ENCODE data around the gene GTF3C5.

GTF3C5 gene

DNA sequence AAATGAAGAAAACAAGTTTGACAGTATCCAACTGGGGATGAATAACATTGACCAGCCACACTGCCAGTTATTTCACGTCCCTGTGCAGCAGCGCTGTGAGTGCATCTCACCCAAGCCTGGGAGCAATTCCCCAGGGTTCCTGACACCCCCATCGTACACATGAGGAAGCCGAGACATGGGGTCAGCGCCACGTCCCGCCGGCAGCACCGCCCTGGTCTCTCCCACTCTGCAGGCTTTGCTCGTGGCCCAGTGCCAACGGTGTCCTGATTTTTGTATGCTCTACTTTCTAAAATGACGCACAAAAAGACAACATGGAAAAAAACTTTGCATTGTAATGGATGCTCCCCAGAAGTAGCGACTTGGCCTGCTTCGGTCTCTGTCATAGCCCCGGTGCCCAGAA, 14.3 kb downstream of the GTF3C5 start:
- ATAC-seq (replicated peaks) (no peak), DNase-seq (no peak)
- Mint-ChIP-seq H3K36me3 (ENCODE audit: insufficient read depth) (peaks cover 34% of the 10 kb centered on the region), H3K4me3 (no peak overlapping the region), H3K9me3 (no peaks in the 10 kb centered on the region), H3K4me1 (ENCODE audit: low read depth in 2 of 2) (peaks cover 4 to 10% of the 10 kb centered on the region in 2 donors), H3K27ac (no peak overlapping the region), H3K27me3 (no peaks in the 10 kb centered on the region)

DNA sequence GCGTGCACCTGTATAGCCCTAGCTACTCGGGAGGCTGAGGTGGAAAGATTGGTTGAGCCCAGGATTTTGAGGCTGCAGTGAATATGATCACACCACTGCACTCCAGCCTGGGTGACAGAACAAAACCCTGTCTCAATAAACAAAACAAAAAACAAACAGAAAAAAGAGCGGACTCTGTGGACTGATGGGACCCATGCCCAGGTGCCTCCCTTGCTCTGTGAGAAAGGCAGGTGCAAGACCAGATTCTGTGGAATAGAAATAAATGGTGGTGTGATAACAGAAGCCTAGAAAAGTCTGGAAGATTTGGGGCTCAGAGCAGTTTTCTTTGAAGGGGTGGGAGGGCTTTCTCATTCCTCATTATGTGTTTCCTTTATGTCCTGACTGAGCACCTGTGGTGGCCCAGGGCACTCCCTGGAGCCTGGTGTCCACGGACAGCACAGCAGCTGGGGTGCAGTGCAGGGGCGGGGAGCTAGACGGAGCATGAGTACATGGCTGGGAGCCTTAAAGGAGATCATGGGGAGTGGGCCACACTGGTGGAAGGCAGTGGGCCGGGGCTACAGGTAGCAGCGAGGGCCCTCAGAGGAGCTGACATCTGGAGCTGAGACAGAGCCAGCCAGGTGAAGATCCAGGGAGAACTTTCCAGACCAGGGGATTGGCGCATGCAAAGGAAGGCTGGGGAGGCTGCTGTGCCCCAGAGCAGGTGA, 15.6 kb downstream of the GTF3C5 start:
- H3K4me1 Mint-ChIP-seq (ENCODE audit: low read depth in 2 of 2), result peaks cover 1 to 3% of the 10 kb centered on the region in 2 donors
- no peaks in the 10 kb centered on the region for H3K9me3 Mint-ChIP-seq
- H3K4me3 Mint-ChIP-seq, result no peak overlapping the region
- H3K27ac Mint-ChIP-seq, result no peak overlapping the region
- ATAC-seq (replicated peaks), result no peak
- peaks cover 42% of the 10 kb centered on the region for H3K36me3 Mint-ChIP-seq (ENCODE audit: insufficient read depth)
- H3K27me3 Mint-ChIP-seq, result no peaks in the 10 kb centered on the region
- no peak for DNase-seq

DNA sequence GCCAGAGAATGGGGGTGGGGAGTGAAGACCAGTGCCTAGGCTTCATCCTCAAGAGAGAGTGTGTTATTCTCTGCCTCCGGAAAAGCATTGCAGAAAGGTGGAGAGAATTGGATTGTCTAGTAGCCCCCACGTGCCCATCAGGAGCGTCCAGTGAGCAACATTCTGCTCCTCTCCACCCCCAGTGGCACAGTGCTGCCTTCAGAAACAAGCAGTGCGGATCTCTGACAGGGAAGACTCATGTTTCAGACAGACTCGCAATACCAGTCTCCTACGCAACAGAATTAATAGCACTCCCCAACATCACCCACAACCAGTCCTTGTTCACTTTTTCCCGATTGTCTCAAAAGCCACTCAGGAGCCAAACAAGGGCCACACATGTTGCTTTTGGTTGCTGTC, 16.1 kb downstream of the GTF3C5 start:
- H3K9me3 Mint-ChIP-seq, result no peaks in the 10 kb centered on the region
- no peak overlapping the region for H3K4me3 Mint-ChIP-seq
- peaks cover 42% of the 10 kb centered on the region for H3K36me3 Mint-ChIP-seq (ENCODE audit: insufficient read depth)
- DNase-seq, result no peak
- H3K4me1 Mint-ChIP-seq (ENCODE audit: low read depth in 2 of 2), result no peaks in the 10 kb centered on the region
- ATAC-seq (replicated peaks), result no peak
- H3K27ac Mint-ChIP-seq, result no peak overlapping the region
- no peaks in the 10 kb centered on the region for H3K27me3 Mint-ChIP-seq

DNA sequence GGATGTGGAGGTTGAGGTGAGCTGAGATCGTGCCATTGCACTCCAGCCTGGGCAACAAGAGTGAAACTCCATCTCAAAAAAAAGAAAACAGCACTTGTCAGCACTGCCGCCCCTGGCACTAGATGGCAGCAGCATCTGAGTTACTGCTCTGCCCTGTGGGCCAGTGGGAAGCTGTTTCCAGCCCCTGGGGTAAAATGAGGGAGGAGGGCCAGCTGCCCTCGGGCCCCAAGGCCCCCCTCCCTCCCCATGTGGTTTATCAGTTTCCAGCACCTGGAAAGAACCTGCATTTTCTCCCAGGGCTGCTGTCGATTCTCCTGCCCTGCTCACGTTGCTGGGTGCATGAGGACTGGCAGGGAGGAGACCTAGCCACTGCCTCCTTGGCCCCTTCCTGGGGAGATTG, 17.8 kb downstream of the GTF3C5 start:
- Mint-ChIP-seq H3K9me3 (no peaks in the 10 kb centered on the region), H3K36me3 (ENCODE audit: insufficient read depth) (peaks cover 39% of the 10 kb centered on the region), H3K27ac (no peak overlapping the region), H3K27me3 (no peaks in the 10 kb centered on the region), H3K4me1 (ENCODE audit: low read depth in 2 of 2) (no peaks in the 10 kb centered on the region), H3K4me3 (no peak overlapping the region)
- DNase-seq (peak in 2 of 3 experiments; percentile 11), ATAC-seq (replicated peaks) (peak; percentile 46)

DNA sequence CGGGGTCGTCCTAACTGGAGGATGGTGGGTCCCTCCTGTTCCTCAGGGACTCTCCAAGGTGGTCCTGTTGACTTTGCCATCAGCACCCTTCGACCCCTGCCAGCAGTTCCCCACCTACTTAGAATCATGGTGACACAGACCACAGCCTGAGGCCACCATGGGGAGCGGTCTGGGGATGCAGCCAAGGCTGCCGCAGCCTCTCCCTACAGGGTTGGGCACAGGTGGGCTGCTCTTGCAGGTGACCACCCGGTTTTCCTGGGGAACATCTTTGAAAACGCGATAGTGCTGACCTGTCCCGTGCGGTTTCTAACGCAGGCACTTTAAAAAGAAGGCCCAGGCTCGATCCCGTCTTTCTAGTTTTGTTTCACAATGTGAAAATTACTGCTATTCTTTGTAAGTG, 18.2 kb downstream of the GTF3C5 start:
- Mint-ChIP-seq H3K27me3 (no peaks in the 10 kb centered on the region), H3K9me3 (no peaks in the 10 kb centered on the region), H3K36me3 (ENCODE audit: insufficient read depth) (peaks cover 40% of the 10 kb centered on the region), H3K4me3 (no peak overlapping the region), H3K4me1 (ENCODE audit: low read depth in 2 of 2) (no peaks in the 10 kb centered on the region), H3K27ac (no peak overlapping the region)
- DNase-seq (no peak), ATAC-seq (replicated peaks) (no peak)

DNA sequence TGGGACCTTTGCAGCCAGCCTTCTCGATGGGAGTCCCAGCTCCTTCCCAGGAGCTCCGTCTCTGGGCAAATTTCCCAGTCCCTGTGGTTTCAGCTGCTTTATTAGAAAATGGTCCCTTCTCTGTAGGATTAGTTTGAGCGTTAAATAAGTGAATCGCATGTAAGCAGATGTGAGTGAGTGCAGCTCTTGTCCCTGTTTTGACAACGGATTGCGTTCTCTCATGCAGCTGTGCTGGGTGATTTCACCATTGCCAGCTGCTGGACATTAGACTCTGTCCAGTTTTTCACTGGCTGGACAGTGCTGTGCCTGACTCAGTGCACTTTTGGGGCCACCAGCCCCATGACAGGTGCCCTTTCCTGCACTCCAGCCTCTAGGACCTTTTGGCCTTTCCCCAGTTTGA, 19.3 kb downstream of the GTF3C5 start:
- no peaks in the 10 kb centered on the region for H3K9me3 Mint-ChIP-seq
- H3K27me3 Mint-ChIP-seq, result no peaks in the 10 kb centered on the region
- no peak overlapping the region for H3K27ac Mint-ChIP-seq
- H3K36me3 Mint-ChIP-seq (ENCODE audit: insufficient read depth), result peaks cover 37% of the 10 kb centered on the region
- no peak overlapping the region for H3K4me3 Mint-ChIP-seq
- ATAC-seq (replicated peaks), result no peak
- no peaks in the 10 kb centered on the region for H3K4me1 Mint-ChIP-seq (ENCODE audit: low read depth in 2 of 2)
- DNase-seq, result no peak

DNA sequence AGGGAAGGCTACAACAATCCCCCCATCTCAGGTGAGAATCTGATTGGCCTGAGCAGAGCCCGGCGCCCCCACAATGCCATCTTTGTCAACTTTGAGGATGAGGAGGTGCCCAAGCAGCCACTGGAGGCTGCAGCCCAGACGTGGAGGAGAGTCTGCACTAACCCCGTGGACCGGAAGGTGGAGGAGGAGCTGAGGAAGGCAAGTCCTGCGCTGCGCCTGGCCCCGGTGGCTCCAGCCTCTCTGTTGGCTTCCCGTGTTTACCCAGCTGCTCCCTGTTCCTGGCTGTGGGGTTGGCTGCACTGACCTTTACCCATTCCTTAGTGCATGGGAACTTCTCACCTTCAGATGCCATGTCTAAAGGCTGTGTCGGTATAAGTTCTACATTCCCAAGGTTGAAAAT, 20.0 kb downstream of the GTF3C5 start:
- ATAC-seq (replicated peaks) (no peak), DNase-seq (no peak)
- no peak overlapping the region for H3K27ac Mint-ChIP-seq
- no peak overlapping the region for H3K4me3 Mint-ChIP-seq
- no peaks in the 10 kb centered on the region for H3K4me1 Mint-ChIP-seq (ENCODE audit: low read depth in 2 of 2)
- no peaks in the 10 kb centered on the region for H3K9me3 Mint-ChIP-seq
- no peaks in the 10 kb centered on the region for H3K27me3 Mint-ChIP-seq
- H3K36me3 Mint-ChIP-seq (ENCODE audit: insufficient read depth), result peaks cover 33% of the 10 kb centered on the region

DNA sequence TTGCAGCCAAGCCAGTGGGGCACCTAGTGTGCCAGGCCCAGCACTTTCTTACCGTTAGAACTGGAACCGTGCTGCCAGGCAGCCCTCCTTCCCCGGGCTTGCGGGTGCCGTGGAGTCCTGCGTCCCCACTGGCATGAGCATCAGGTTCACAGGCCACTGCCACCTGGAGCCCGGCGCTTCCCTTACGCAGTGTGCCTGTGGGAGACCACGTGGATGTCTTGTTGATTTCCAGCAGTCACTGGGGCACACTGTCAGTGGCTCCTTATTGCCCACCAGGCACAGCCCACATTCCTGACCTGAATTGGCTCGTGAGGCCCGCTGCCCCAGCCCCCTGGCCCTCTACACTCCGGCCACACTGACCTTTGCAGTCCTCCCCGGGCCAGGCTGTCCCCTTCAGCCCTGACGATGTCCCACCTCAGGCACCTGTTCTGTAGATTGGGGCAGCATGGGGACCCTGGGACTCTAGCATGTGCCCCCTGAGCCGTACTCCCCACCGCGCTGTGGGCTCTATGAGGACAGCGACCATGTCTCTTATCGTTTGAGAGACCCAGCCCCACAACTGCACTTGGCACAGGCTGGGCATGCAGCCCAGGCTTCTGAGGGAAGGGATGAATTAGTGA, 20.6 kb downstream of the GTF3C5 start:
- Mint-ChIP-seq H3K36me3 (ENCODE audit: insufficient read depth) (peaks cover 33% of the 10 kb centered on the region), H3K27me3 (no peaks in the 10 kb centered on the region), H3K27ac (no peak overlapping the region)

DNA sequence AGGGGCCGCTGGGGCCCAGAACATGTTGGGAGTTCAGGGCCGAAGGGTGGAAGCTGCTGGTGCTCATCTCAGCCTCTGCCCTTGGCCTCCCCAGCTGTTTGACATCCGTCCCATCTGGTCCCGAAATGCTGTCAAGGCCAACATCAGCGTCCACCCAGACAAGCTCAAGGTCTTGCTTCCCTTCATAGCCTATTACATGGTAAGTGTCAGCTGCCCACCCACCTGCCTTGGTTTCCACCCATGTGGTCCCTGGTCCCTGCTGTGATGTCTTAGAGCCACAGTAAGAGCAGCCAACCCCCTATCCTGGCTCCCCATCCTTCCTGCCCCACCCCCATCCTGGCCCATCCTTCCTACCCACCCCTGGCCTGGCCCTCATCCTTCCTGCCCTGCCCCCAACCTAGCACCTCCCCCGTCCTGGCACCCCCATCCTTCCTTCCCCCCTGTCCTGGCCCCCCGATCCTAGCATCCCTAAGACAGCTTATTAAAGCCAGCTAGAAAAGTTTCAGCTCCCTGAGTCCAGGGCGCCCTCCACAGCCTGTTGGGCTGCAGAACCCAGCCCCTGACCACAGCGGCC, 21.3 kb downstream of the GTF3C5 start:
- Mint-ChIP-seq H3K27me3 (no peaks in the 10 kb centered on the region), H3K4me3 (no peak overlapping the region), H3K27ac (no peak overlapping the region), H3K4me1 (ENCODE audit: low read depth in 2 of 2) (peaks cover 0 to 1% of the 10 kb centered on the region in 2 donors), H3K9me3 (no peaks in the 10 kb centered on the region), H3K36me3 (ENCODE audit: insufficient read depth) (peaks cover 33% of the 10 kb centered on the region)
- DNase-seq (no peak), ATAC-seq (replicated peaks) (no peak)

More for the DNA sequence above, 20.6 kb downstream of the GTF3C5 start:
- ATAC-seq (replicated peaks), result no peak
- Mint-ChIP-seq H3K4me3 (no peak overlapping the region), H3K9me3 (no peaks in the 10 kb centered on the region), H3K4me1 (ENCODE audit: low read depth in 2 of 2) (peaks cover 0 to 1% of the 10 kb centered on the region in 2 donors)
- no peak for DNase-seq

DNA sequence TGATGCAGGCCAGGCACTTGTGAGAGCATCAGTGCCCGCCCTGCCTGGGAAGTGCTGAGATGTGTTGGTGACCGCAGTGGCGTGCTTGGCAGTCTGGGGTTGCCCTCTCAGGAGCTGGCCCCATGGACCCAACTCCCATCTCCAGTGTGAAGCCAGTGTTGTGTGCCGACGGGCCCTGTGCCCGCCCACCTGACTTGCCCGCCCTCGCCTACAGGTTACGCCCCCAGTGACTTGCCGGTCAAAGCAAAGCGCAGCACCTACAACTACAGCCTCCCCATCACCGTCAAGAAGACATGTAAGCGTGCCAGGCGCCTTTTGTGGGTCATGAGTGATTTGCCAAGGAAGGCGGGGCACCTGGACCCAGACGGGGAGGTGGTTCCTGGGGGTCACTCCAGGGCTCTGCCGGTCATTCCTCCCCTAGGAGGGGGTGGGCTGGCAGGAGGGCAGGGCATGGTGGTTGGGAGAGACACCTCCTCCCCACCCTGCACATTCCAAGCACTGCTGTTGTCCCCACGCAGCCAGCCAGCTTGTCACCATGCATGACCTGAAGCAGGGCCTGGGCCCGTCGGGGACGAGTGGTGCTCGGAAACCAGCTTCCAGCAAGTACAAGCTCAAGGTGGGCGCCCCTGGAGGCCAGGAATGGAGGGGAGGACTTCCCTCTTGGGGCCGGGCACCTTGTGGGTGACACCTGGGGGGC, 23.5 kb downstream of the GTF3C5 start:
- Mint-ChIP-seq H3K27me3 (no peaks in the 10 kb centered on the region), H3K36me3 (ENCODE audit: insufficient read depth) (peaks cover 30% of the 10 kb centered on the region), H3K4me3 (no peak overlapping the region), H3K4me1 (ENCODE audit: low read depth in 2 of 2) (peaks cover 15 to 19% of the 10 kb centered on the region in 2 donors), H3K27ac (no peak overlapping the region), H3K9me3 (no peaks in the 10 kb centered on the region)
- ATAC-seq (replicated peaks) (no peak), DNase-seq (no peak)

DNA sequence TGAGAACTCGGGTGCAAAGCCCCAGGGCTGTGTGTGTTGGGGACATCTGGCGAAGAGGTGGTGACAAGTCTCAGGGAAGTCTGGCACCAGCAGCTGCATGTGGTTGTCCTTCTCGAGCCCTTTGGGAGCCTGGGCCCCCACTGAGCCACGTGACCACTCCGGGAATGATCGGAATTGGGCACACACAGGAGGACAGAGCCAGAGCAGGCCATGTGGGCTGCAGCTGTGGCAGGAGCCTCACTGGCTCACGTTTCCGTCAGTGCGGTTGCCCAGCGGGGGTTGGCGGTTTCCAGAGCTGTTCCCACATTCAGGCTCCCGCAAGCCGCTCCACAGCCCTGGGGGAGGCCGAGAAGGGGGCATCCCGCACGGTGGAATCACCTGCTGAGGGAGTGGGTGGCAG, 24.2 kb downstream of the GTF3C5 start:
- Mint-ChIP-seq H3K36me3 (ENCODE audit: insufficient read depth) (peaks cover 30% of the 10 kb centered on the region), H3K27ac (no peak overlapping the region), H3K4me3 (no peak overlapping the region), H3K4me1 (ENCODE audit: low read depth in 2 of 2) (peaks cover 19 to 24% of the 10 kb centered on the region in 2 donors), H3K9me3 (no peaks in the 10 kb centered on the region), H3K27me3 (no peaks in the 10 kb centered on the region)
- ATAC-seq (replicated peaks), result no peak
- no peak for DNase-seq

DNA sequence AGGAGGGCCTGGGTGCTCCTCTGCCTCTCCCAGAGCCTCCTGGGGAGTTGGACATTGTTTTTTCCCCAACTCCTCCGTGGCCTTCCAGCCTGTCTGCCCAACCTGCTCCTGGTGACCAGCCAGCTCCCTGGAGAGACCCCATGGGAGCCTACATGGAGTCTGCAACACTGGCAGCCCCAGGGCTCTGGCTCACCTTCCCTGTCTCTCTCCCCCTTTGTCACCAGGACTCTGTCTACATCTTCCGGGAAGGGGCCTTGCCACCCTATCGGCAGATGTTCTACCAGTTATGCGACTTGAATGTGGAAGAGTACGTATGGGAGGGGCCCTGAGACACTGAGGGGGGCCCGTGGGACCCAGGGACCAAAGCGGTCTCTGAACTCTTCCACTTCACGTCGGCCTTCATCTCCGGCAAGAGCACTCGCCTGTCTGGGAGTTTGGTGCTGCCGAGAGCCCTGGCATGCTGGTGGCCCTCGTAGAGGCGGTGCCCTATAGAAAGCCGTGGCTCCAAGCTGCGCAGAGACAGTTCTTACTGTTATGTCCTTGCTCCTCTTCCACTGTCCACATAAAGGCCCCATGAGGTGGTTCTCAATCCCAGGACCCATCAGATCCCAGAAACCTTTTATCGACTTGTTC, 25.1 kb downstream of the GTF3C5 start:
- ATAC-seq (replicated peaks), result no peak
- Mint-ChIP-seq H3K36me3 (ENCODE audit: insufficient read depth) (peaks cover 27% of the 10 kb centered on the region), H3K27ac (no peak overlapping the region), H3K4me1 (ENCODE audit: low read depth in 2 of 2) (peaks cover 19 to 26% of the 10 kb centered on the region in 2 donors), H3K9me3 (no peaks in the 10 kb centered on the region), H3K27me3 (no peaks in the 10 kb centered on the region), H3K4me3 (no peak overlapping the region)
- no peak for DNase-seq

DNA sequence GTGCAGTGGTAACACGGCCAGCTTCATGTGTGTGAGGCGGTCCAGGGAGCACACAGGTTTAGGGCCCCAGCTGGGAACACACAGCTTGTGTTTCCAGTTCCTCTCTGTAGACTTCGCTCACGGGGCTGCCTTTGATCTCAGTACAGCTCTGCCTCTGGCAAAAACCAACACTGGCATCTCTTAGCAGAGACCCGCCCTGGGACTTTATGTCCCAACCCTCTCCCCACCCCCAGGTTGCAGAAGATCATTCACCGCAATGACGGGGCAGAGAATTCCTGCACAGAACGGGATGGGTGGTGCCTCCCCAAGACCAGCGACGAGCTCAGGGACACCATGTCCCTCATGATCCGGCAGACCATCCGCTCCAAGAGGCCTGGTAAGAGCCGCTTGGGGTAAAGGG, 25.7 kb downstream of the GTF3C5 start:
- H3K4me3 Mint-ChIP-seq, result no peak overlapping the region
- H3K27ac Mint-ChIP-seq, result no peak overlapping the region
- ATAC-seq (replicated peaks) (no peak), DNase-seq (no peak)
- no peaks in the 10 kb centered on the region for H3K9me3 Mint-ChIP-seq
- peaks cover 19 to 26% of the 10 kb centered on the region in 2 donors for H3K4me1 Mint-ChIP-seq (ENCODE audit: low read depth in 2 of 2)
- no peaks in the 10 kb centered on the region for H3K27me3 Mint-ChIP-seq
- peaks cover 23% of the 10 kb centered on the region for H3K36me3 Mint-ChIP-seq (ENCODE audit: insufficient read depth)
